ENCODE results near the gene CARNS1.
"Not testable (repeated sequence)": the region's sequence is repeated elsewhere in the genome, so short reads cannot be mapped to it uniquely, and the experiment has no call there.

CARNS1 gene

GRCh38 chr11:67397536-67397935 lies 17.9 kb upstream of the CARNS1 start:
- no peak for DNase-seq

GRCh38 chr11:67397986-67398660 lies 17.4 kb upstream of the CARNS1 start:
- DNase-seq: no peak

GRCh38 chr11:67398661-67399563 lies 16.6 kb upstream of the CARNS1 start:
- no peak for DNase-seq

DNA sequence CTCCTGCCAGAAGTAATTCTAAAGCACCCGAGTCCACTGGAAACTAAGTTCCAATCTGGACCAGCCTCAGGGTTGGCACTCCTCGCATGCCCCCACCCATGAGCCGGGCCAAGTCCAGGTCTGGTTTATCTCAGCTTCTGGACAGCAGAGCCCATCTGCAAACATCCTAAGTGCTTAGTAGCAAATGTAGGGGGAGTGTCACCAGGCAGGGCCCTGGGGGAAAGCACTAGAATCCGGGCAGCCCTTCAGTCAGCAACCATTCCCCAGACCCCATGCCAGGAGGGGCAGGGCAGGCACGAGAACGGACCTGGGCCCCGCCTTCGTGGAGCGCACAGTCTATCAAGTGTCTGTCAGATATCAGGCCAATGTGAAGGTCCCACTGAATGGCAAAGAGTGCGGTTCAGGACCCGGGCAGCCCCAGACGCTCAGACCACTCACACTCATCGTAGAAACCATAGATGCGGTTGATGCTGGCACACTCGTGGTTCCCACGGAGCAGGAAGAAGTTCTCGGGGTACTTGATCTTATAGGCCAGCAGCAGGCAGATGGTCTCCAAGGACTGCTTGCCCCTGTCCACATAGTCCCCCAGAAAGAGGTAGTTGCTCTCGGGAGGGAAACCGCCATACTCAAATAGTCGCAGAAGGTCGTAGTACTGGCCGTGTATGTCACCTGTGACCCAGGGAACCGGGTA lies 15.1 kb upstream of the CARNS1 start:
- DNase-seq: no peak

DNA sequence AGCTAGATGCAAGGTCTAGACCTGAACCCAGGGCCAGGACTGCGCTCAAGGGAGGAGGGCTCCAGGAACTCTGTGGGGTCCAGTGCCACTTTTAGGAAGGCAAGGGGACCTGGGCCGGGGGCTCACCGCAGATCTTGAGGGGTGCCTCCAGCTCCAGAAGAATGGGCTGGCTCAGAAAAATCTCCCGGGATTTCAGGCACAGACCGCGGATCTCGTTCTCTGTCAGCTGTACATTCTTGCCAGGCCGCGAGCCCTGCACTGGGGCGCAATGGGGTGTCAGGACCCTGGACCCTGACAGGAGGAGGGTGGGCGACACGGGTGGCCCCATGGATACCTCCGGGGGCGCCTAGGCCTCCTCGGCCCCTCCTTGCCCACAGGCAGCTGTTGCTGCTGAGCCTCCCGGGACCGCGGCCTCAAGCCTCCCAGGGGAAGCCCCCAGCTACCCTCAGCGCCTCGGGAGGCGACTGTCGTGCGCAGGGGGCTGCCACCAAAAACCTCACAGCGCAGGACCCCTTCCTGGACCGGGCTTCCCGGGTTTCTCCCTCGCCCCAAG lies 14.5 kb upstream of the CARNS1 start:
- DNase-seq: no peak

DNA sequence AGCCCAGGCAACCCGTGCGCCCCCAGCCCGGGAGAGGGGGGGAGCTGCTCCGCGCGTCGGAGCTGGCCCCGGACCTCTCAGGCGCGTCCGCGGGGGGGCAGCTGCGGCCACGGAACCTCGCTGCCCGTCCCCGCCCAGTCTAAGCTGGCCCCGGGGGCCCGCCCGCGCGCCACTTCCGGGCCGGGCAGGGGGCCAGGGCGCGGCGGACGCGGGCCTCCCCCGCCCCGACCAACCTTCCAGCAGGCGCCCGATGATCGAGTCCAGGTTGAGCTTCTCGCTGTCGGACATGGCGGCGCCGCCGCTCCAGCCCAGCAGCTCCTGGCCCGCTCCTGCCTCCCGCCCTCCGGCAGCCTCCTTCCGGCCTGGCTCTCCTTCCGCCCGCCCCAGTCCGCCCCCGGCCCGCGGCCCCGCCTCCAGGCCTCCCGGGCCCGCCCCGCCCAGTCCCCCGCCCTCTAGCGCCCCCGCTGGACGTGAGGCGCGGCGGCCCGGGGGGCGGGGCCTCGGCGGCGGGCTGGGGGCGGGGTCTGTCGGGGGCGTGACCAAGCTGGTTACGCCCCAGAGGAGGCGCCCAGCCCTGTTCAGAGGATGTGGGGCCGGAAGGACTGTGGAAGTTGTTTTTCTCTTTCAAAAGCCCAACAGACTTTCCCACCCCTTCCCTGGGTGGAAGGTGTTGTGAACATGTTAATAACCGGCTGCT lies 13.8 kb upstream of the CARNS1 start, which contains the start of gene PPP1CA:
Gene PPP1CA, minus strand, starts transcription at position 364 of the 697 bp plus-strand sequence. Its CDS starts 76 bp downstream, at position 288.
- peak; percentile 87 to 91 for DNase-seq

GRCh38 chr11:67402192-67402839 lies 13.2 kb upstream of the CARNS1 start:
- not testable (repeated sequence) for DNase-seq

DNA sequence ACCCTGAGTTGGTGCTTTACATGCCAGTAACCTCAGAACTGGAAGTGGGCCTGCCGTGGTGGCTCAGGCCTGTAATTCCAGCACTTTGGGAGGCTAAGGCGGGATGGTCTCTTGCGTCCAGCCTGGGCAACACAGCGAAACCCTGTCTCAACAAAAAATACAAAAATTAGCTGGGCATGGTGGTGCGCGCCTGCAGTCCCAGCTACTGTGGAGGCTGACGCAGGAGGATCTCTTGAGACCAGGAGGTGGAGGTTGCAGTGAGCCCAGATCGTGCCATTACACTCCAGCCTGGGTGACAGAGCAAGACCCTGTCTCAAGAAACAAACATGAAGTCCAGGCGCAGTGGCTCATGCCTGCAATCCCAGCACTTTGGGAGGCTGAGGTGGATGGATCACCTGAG lies 12.4 kb upstream of the CARNS1 start:
- DNase-seq: not testable (repeated sequence)

DNA sequence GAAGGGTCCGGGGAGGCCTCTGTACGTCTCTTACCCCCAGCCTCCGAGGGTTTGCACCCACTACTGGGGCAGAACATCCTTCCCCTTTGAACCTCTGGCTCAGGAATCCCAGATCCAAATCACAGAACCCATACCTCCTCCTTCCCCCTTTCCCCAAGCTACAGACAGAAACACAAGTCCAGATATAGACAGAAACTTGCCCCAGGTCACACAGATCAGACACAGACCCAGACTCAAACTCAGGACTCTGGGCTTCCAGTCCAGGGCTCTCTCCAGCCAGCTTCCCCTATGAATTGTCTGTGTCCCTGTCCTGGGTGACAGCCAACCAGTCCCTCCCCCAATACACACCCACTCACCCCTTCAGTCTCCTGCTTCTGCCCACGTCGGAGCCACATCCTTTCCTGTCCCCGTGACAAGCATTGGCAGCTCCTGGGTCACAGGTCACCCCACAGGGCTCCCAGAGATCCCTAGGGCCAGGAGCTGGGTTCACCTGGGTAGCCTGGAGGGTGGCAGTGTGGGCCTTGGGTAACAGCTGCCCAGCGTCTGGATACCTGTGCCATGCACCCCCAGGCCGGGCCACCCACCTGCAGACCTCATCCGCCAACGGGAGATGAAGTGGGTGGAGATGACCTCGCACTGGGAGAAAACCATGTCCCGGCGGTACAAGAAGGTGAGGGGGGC lies 10.8 kb upstream of the CARNS1 start:
- DNase-seq: peak; percentile 54 to 65

DNA sequence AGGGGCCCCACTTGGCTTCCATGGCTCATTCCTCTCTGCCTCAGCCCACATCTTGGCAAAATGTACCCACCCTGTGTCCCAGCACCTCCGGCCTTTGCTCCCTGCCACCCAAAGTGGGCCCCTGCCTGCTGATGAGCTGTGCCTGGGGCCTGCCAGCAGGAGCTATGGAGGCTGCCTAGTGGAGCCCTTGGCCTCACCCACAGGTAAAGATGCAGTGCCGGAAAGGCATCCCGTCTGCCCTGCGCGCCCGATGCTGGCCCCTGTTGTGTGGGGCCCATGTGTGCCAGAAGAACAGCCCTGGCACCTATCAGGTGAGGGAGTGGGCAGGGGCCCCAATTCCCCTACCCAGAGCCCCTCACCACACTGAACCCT lies 10.3 kb upstream of the CARNS1 start:
- DNase-seq: peak in 1 of 2 donors; percentile 32

GRCh38 chr11:67405688-67406339 lies 9.7 kb upstream of the CARNS1 start:
- DNase-seq: no peak

DNA sequence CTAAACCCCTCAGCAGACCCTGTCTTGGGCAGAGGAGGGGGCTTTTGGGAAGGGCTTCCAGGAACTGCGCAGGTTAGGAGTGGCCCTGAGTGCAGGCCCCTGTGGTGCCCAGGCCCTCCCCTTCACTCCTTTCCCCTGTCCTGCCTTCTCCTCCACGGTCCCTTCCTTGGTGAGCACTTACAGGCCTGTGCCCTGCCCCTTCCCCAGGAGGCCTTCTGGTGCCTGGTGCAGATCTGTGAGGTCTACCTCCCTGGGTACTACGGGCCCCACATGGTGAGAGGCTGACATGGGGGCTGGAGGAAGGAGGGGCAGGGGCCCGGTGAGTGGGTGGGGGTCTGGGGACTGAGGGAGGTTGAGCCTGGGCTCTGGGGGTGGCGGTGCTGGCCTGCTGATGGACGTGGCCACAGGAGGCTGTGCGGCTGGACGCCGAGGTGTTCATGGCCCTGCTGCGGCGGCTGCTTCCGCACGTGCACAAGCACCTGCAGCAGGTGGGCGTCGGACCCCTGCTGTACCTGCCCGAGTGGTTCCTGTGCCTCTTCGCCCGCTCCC lies 9.0 kb upstream of the CARNS1 start:
- no peak for DNase-seq

DNA sequence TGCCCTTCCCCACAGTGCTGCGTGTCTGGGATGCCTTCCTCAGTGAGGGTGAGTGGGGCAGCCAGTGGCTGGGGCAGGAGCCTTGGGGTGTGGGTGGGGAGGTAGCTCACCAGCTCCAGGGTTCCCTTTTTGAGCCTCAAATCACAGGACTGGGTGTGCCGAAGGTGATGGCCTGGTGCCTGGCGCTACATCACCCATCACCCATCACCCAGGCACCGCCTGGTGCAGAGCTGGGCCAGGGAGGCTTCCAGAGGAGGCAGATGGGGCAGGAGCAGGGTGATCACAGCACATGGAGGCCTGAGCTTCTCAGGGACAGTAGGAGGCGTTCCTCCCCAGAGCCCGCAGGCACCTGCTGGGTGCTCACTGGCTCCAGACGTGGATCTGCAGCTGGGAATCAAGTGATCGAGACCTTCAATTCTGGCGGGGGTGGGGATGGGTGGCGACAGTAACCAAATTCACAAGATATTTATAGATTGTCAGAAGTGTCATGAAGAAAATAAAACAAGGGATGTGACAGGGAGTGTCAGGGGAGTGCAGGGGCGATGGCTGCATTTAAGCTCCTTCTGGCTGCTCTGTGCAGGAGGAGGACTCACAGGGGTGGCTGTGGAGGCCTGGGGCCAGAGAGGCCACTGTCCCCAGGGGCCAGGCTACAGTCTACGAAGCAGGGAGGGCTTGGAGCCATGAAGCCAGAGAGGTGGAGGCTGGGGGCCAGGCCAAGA lies 8.3 kb upstream of the CARNS1 start:
- DNase-seq: no peak

DNA sequence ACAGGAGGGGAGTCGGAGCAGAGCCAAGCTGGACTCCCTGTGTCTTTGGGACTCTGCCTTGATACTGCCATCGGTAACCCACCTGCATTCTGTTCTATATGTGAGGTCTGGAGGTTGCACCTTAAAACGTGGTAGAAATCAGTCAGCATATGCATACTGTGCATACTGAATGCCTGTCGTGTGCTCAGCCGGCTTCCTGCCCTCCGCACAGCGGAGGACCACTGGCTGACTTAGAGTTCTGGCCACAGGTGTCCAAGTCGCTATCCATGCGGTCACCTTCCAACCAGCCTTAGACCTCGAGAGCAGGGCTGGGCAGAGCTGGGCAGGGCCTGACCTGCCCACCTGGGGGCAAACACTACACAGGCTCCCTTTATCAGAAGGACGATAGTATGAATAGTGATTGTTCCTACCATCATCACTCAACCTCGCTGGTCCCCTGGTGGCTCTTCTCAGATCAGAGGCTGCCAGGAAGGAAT lies 7.8 kb upstream of the CARNS1 start:
- no peak for DNase-seq

- DNase-seq: no peak
These were observed 6.9 kb upstream of the CARNS1 start for GRCh38 chr11:67408437-67409200.

DNA sequence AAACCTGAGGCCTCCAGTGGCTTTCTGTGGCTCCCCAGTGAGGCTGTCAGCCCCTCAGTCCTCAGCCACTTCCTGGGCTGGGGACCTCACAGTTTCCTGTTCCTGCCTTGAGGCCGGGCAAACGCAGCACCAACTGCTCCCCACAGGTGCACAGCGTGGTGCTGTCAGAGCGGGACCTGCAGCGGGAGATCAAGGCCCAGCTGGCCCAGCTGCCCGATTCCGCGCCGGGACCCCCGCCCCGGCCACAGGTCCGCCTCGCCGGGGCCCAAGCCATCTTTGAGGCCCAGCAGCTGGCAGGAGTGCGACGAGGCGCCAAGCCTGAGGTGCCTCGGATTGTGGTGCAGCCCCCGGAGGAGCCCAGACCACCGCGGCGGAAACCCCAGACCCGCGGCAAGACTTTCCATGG lies 6.2 kb upstream of the CARNS1 start:
- peak in 1 of 2 donors; percentile 56 for DNase-seq

- no peak for DNase-seq
These were observed 5.6 kb upstream of the CARNS1 start for GRCh38 chr11:67409781-67410368.

DNA sequence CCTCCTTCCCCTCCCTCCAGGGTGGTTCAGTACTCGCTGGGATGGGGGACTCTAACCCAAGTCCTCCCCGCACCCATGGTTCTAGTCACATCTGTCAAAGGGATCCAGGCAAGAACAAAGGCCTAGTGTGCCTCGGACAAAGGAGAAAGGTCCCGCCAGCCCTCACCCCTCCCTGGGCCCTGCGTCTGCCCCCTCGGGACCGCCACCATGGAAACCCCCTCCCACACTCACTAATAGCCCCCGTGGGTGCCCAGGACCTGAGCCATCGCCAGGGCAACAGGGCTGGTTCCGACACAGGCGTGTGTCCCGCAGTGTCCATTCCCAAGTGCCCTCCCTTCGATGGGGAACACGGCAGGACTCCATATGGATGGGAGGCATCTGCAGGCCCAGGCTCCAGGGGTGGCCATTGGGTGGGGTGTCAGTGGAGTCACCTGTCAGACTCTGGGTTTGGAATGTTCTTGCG lies 5.1 kb upstream of the CARNS1 start:
- no peak for DNase-seq

Data from activated CD4-positive, alpha-beta T cell treated with anti-CD3 and anti-CD28 coated beads for 4 hours (primary cell).